Keratinocyte (primary cell): ENCODE data around the gene FBN1.

ENCODE experiments used
- CTCF ChIP-seq, 3 experiments: IDR thresholded peaks in 1 of 3; conservative IDR thresholded peaks in 1 of 3; optimal IDR thresholded peaks in 1 of 3; 2 replicates in 2 of 3; 3 replicates in 1 of 3; pipeline versions ENCODE3 to v1.5.1; 2011; ENCODE audit warnings: low read length in 3 of 3, mild to moderate bottlenecking in 3 of 3, moderate library complexity in 2 of 3, control low read depth in 1 of 3, inconsistent platforms in 1 of 3; ENCODE audit not compliant: insufficient read depth in 2 of 3; ENCODE audit errors: extremely low read depth in 1 of 3
- EZH2 ChIP-seq: IDR thresholded peaks from one replicate; pipeline ENCODE4 v1.6.1; 2012; ENCODE audit warnings: inconsistent platforms, mild to moderate bottlenecking, low read length, moderate library complexity

- TF ChIP-seq CTCF (optimal IDR thresholded peaks at IDR 0.05 in 1 of 3, IDR thresholded peaks at IDR 0.05 in 1 of 3, conservative IDR thresholded peaks at IDR 0.05 in 1 of 3; ENCODE audit: extremely low read depth in 1 of 3, insufficient read depth in 2 of 3, low read length in 3 of 3): no peak
- no peak for TF ChIP-seq EZH2
These were observed 140.4 kb downstream of the FBN1 start for GRCh38 chr15:48505067-48505466.
